ENCODE measurements around the gene NTN1. TPM values are rescaled to one million over a fixed set of nuclear protein-coding genes. Genes with fewer than 3 reads are reported as not detected.

The NTN1 gene
- total RNA-seq, 1 experiment from 2014 or later: 1.2 TPM

GRCh38 chr17:9177212-9177611 lies 155.9 kb downstream of the NTN1 start:
- Histone ChIP-seq H3K23ac (ENCODE audit: insufficient read length, low read depth, low read length) (no peak overlapping the region), H2BK120ac (ENCODE audit: low read depth, low read length, poor library complexity, severe bottlenecking) (no peak overlapping the region), H2BK12ac (ENCODE audit: insufficient read length, low read depth, low read length) (no peak overlapping the region), H3T11ph (ENCODE audit: low read length) (no peak overlapping the region), H4K20me1 (ENCODE audit: control insufficient read depth, insufficient read depth, insufficient read length) (no peaks in the 10 kb centered on the region), H2AFZ (ENCODE audit: low read length) (no peak overlapping the region), H3K27ac (ENCODE audit: insufficient read length, low read depth, low read length) (no peak overlapping the region), H3K9ac (ENCODE audit: extremely low read depth, insufficient read length, low read length) (no peak overlapping the region), H3K14ac (ENCODE audit: insufficient read depth, low read length) (no peak overlapping the region), H3K27me3 (ENCODE audit: insufficient read depth, low read length) (no peaks in the 10 kb centered on the region), H3K4me2 (ENCODE audit: insufficient read depth, insufficient read length, low read length) (no peak overlapping the region), H2BK20ac (ENCODE audit: low read depth, low read length, poor library complexity, severe bottlenecking) (no peak overlapping the region), H2BK15ac (ENCODE audit: low read depth, low read length) (no peak overlapping the region), H3K23me2 (ENCODE audit: insufficient read length, low read depth, low read length, poor library complexity, severe bottlenecking) (no peaks in the 10 kb centered on the region), H4K8ac (replicated peaks; ENCODE audit: insufficient read length, low read depth, low read length) (no peak overlapping the region), H3K79me2 (ENCODE audit: insufficient read depth, low read length) (no peaks in the 10 kb centered on the region), H3K4me1 (ENCODE audit: insufficient read depth, low read length) (no peaks in the 10 kb centered on the region), H3K9me3 (ENCODE audit: control insufficient read depth, low read depth, low read length) (no peaks in the 10 kb centered on the region), H2AK5ac (ENCODE audit: insufficient read length, low read length) (no peak overlapping the region), H2BK5ac (ENCODE audit: insufficient read length, low read length) (no peak overlapping the region), H3K18ac (ENCODE audit: insufficient read length, low read depth, low read length) (no peak overlapping the region), H3K79me1 (ENCODE audit: insufficient read depth, low read depth, low read length, poor library complexity, severe bottlenecking) (no peaks in the 10 kb centered on the region), H3K56ac (ENCODE audit: insufficient read length, low read depth, low read length) (no peak overlapping the region), H3K4ac (ENCODE audit: low read depth, low read length) (no peak overlapping the region), H4K5ac (ENCODE audit: insufficient read length, low read depth, low read length) (no peak overlapping the region), H4K91ac (ENCODE audit: insufficient read length, low read depth, low read length) (no peak overlapping the region)
- no peaks in the 10 kb centered on the region; the same call in none of the 2 replicates for H3K27me3 Mint-ChIP-seq (ENCODE audit: low read depth)
- peaks cover 3 to 7% of the 10 kb centered on the region in 2 experiments; a peak in 4 of 5 replicates for H3K9me3 Mint-ChIP-seq
- H3K36me3 Mint-ChIP-seq (ENCODE audit: insufficient read depth in 1 of 3, low read depth in 3 of 3): peaks cover 0 to 2% (median 2%) of the 10 kb centered on the region in 3 experiments; a peak in 3 of 7 replicates
- peaks cover 7 to 17% of the 10 kb centered on the region in 2 experiments for H3K4me1 Mint-ChIP-seq
- no peak overlapping the region for H3K27ac Mint-ChIP-seq
- H3K4me3 Mint-ChIP-seq: no peak overlapping the region
- no CpG with 5 or more reads among the region's 15 CpGs for WGBS (ENCODE audit: extremely low coverage, insufficient read length, low lambda C conversion rate)
- no peak for DNase-seq
- no peak for TF ChIP-seq CTCF (conservative IDR thresholded peaks at IDR 0.05)
